PC-9 (cell line): ENCODE results near the gene GPS2. TPM values are rescaled to one million over a fixed set of nuclear protein-coding genes. Genes with fewer than 3 reads are reported as not detected.

ENCODE experiments used
- BruUV-seq: library from RNA; stranded (reverse); fragments of 400-500 nt; replicated peaks from 2 replicates; lab custom pipeline; 2021; lab: Mats Ljungman, UMichigan
- CTCF ChIA-PET: fragments of 300-600 bp; sonication (Branson Sonifier 250); formaldehyde crosslinking; loops from one replicate; lab custom pipeline; 2022; ENCODE audit warnings: antibody characterized with exemption; lab: Charles Lee
- POLR2A ChIA-PET: fragments of 300-600 bp; sonication (Branson Sonifier 250); formaldehyde crosslinking; loops from one replicate; lab custom pipeline; 2022; ENCODE audit warnings: antibody characterized with exemption; ENCODE audit not compliant: unreplicated experiment; lab: Charles Lee
- DNase-seq, 2 experiments: peaks; one replicate each; pipeline versions ENCODE4 v3.0.0 to v3.0.0-alpha.2; 2015 to 2022; ENCODE audit warnings: mixed read lengths in 1 of 2
- H2AFZ ChIP-seq: fragments of 200-600 bp; sonication (generic); 2 replicates; pipeline ENCODE4 v1.8.1; 2017; ENCODE audit warnings: antibody characterized with exemption
- H3F3A ChIP-seq: fragments of 200-600 bp; sonication (generic); 2 replicates; pipeline ENCODE4 v1.8.1; 2017; ENCODE audit warnings: antibody characterized with exemption, mild to moderate bottlenecking, low read depth; ENCODE audit not compliant: insufficient read depth
- H3K27ac ChIP-seq: fragments of 200-600 bp; sonication (generic); 2 replicates; pipeline ENCODE4 v1.6.1; 2016; ENCODE audit warnings: mixed run types
- H3K27me3 ChIP-seq: fragments of 200-600 bp; sonication (generic); 2 replicates; pipeline ENCODE4 v1.6.1; 2016; ENCODE audit warnings: low read depth, mixed run types; ENCODE audit not compliant: insufficient read depth
- H3K36me3 ChIP-seq: fragments of 200-600 bp; sonication (generic); 2 replicates; pipeline ENCODE4 v1.6.1; 2016; ENCODE audit warnings: low read depth, mixed run types
- H3K4me1 ChIP-seq: fragments of 200-600 bp; sonication (generic); replicated peaks from 2 replicates; pipeline ENCODE4 v1.6.1; 2016; ENCODE audit warnings: mixed run types; ENCODE audit not compliant: insufficient read depth
- H3K4me2 ChIP-seq: fragments of 200-600 bp; sonication (generic); 2 replicates; pipeline ENCODE4 v1.6.1; 2017; ENCODE audit warnings: mixed run types
- H3K4me3 ChIP-seq: fragments of 200-600 bp; sonication (generic); 2 replicates; pipeline ENCODE4 v1.6.1; 2016; ENCODE audit warnings: mixed run types
- H3K79me2 ChIP-seq: fragments of 200-600 bp; sonication (generic); 2 replicates; pipeline ENCODE4 v1.6.1; 2017; ENCODE audit warnings: low read depth, mixed run types
- H3K9me2 ChIP-seq: fragments of 200-600 bp; sonication (generic); 2 replicates; pipeline ENCODE4 v1.8.1; 2017; ENCODE audit warnings: mild to moderate bottlenecking; ENCODE audit not compliant: insufficient read depth
- H3K9me3 ChIP-seq: fragments of 200-600 bp; sonication (generic); 2 replicates; pipeline ENCODE4 v1.8.1; 2016; ENCODE audit warnings: low read depth; ENCODE audit not compliant: insufficient read depth
- H4K20me1 ChIP-seq: fragments of 200-600 bp; sonication (generic); 2 replicates; pipeline ENCODE4 v1.8.1; 2017; ENCODE audit not compliant: insufficient read depth
- CTCF ChIP-seq: fragments of 200-600 bp; sonication (generic); conservative IDR thresholded peaks from 2 replicates; pipeline ENCODE4 v1.6.1; 2017; ENCODE audit warnings: mixed run types, antibody characterized with exemption, mild to moderate bottlenecking, moderate library complexity
- EZH2 ChIP-seq: fragments of 200-600 bp; sonication (generic); IDR thresholded peaks from 2 replicates; pipeline ENCODE4 v1.8.0; 2017; ENCODE audit warnings: antibody characterized with exemption, low read depth
- intact Hi-C: fragments of 100-400 bp; cut with micrococcal nuclease; formaldehyde crosslinking; loops from one replicate; pipeline ENCODE4 v1.10.0; 2022; ENCODE audit not compliant: unreplicated experiment
- total RNA-seq: library from RNA; stranded (reverse); gene quantifications from 2 replicates; pipeline ENCODE4 v1.2.3, GENCODE V29; 2021

The GPS2 gene
- total RNA-seq, 1 experiment from 2014 or later: 61.3 TPM

- H3K27ac ChIP-seq: no peak overlapping the region
- no peaks in the 10 kb centered on the region for H3K9me2 ChIP-seq
- no peak for TF ChIP-seq CTCF
- no peak for TF ChIP-seq EZH2
- DNase-seq: no peak
- ChIA-PET CTCF (interaction anchor here (0.6 to 1.6 kb wide), 5 partner anchors 25 to 205 kb away, joined by 3 to 9 read pairs (median 6); partner anchors contain the start of gene POLR2A), POLR2A (interaction anchor here (1.0 kb wide), 1 partner anchor 48 kb away, joined by 4 read pairs; the partner anchor contains the start of gene TMEM256)
- peaks cover 21% of the 10 kb centered on the region; the same call in 1 of the 2 replicates for H3K4me1 ChIP-seq
- no peak overlapping the region for H3K4me3 ChIP-seq
- H2AFZ ChIP-seq: no peak overlapping the region
- peaks cover 25% of the 10 kb centered on the region for H3F3A ChIP-seq
- H3K36me3 ChIP-seq: no peaks in the 10 kb centered on the region
- peaks cover 34% of the 10 kb centered on the region for H3K79me2 ChIP-seq
- intact Hi-C loops: loop anchor here (5.0 kb wide), 1 partner anchor 147 kb away; no protein-coding TSS in a partner anchor
- H3K9me3 ChIP-seq: no peaks in the 10 kb centered on the region
- H4K20me1 ChIP-seq: peaks cover 15% of the 10 kb centered on the region
- H3K4me2 ChIP-seq: no peak overlapping the region
- no TSS peak for BruUV-seq
- H3K27me3 ChIP-seq: no peaks in the 10 kb centered on the region
These were observed 40.4 kb upstream of the GPS2 start for GRCh38 chr17:7355573-7355972.

- CTCF ChIA-PET: interaction anchor here (0.6 to 1.6 kb wide), 3 partner anchors 25 to 206 kb away, joined by 6 to 13 read pairs (median 9); no protein-coding TSS in a partner anchor
- Histone ChIP-seq H4K20me1 (peaks cover 15% of the 10 kb centered on the region), H3K4me1 (peaks cover 21% of the 10 kb centered on the region; the same call in 1 of the 2 replicates), H3K4me2 (peak within 1 kb of the TSS; percentile 91), H3K27ac (no peak within 1 kb of the TSS), H3K79me2 (peaks cover 37% of the 10 kb centered on the region), H3K9me3 (no peaks in the 10 kb centered on the region), H2AFZ (no peak within 1 kb of the TSS), H3K4me3 (peak within 1 kb of the TSS; percentile 86; the same call in 1 of the 2 replicates), H3K9me2 (no peaks in the 10 kb centered on the region), H3K27me3 (no peaks in the 10 kb centered on the region), H3K36me3 (no peaks in the 10 kb centered on the region), H3F3A (peaks cover 28% of the 10 kb centered on the region)
- intact Hi-C loops: loop anchor here (5.0 kb wide), 1 partner anchor 147 kb away; no protein-coding TSS in a partner anchor
- POLR2A ChIA-PET: interaction anchor here (0.7 to 1.0 kb wide), 2 partner anchors 26 to 49 kb away, joined by 4 to 16 read pairs; partner anchors contain the start of gene TMEM256
- DNase-seq: peak; percentile 25 to 47
- no TSS peak for BruUV-seq
- TF ChIP-seq CTCF: no peak
- TF ChIP-seq EZH2: no peak
These were observed 39.9 kb upstream of the GPS2 start, which contains the start of gene TMEM95 for GRCh38 chr17:7355053-7355452. Gene TMEM95 (plus strand): TSS chr17:7355156. CDS start chr17:7355205, 49 bp downstream.

DNA sequence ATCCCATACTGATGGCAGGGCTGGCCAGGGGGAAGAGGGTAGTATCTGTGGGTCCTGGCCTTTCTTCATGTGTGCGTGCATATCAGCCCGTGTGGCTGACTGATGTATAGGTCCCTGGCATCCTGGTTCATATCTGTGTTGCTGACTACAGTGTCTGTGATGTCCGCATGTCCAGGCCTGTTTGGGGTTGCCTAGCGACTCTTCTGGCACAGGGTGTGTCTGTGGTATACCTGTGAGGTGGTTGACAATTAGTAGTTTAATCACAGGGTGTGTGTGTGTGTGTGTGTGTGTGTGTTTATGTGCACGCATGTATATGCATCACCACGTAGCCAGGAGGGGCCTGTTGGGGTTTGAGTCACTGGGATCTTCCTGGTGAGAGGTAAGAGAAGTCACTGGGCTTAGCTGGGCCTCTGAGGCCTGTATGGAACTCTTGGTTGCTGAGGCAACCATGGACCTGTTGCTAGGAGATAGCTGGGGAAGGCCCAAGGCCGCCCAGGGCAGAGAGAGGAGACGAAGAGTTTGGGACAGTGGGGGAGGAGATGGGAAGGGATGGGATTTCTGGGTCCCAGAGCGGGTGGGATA, 39.2 kb upstream of the GPS2 start:
- Histone ChIP-seq H3K4me2 (peak overlapping the region; percentile 91), H3K9me2 (no peaks in the 10 kb centered on the region), H3K4me3 (peak overlapping the region; percentile 86; the same call in 1 of the 2 replicates), H3K79me2 (peaks cover 43% of the 10 kb centered on the region), H3K27me3 (no peaks in the 10 kb centered on the region), H3K36me3 (no peaks in the 10 kb centered on the region), H2AFZ (no peak overlapping the region), H3F3A (peaks cover 34% of the 10 kb centered on the region), H3K9me3 (no peaks in the 10 kb centered on the region), H3K27ac (no peak overlapping the region), H3K4me1 (peaks cover 28% of the 10 kb centered on the region), H4K20me1 (peaks cover 15% of the 10 kb centered on the region)
- ChIA-PET POLR2A (interaction anchor here (0.5 to 0.7 kb wide), 2 partner anchors 25 to 39 kb away, joined by 5 to 16 read pairs; no protein-coding TSS in a partner anchor), CTCF (interaction anchor here (0.5 kb wide), 1 partner anchor 25 kb away, joined by 3 read pairs; no protein-coding TSS in a partner anchor)
- TF ChIP-seq EZH2: no peak
- TF ChIP-seq CTCF: no peak
- peak in 1 of 2 experiments; percentile 36 for DNase-seq
- no TSS peak for BruUV-seq
- intact Hi-C loops: loop anchor here (5.0 kb wide), 1 partner anchor 48 kb away; the partner anchor contains the start of gene TMEM256
